Mammary epithelial cell (primary cell): ENCODE measurements around the gene C6orf89.

Source experiments
- CTCF ChIP-seq, 2 donors: IDR thresholded peaks in 1 of 2; conservative IDR thresholded peaks in 1 of 2; 2 replicates each; pipeline ENCODE4 v1.5.1; 2011 to 2012; ENCODE audit warnings: inconsistent platforms in 2 of 2, low read length in 2 of 2, mild to moderate bottlenecking in 2 of 2, control low read depth in 1 of 2, low read depth in 1 of 2; ENCODE audit not compliant: insufficient read depth in 1 of 2; ENCODE audit errors: extremely low read depth in 1 of 2
- EZH2 ChIP-seq: IDR thresholded peaks from 2 replicates; pipeline ENCODE4 v1.6.1; 2012; ENCODE audit warnings: low read length, inconsistent platforms, borderline replicate concordance

GRCh38 chr6:36924778-36925374, 39.1 kb downstream of the C6orf89 start:
- TF ChIP-seq CTCF (conservative IDR thresholded peaks at IDR 0.05 in 1 of 2, IDR thresholded peaks at IDR 0.05 in 1 of 2; ENCODE audit: extremely low read depth in 1 of 2, insufficient read depth in 1 of 2, low read depth in 1 of 2, low read length in 2 of 2) (no peak), EZH2 (no peak)
